SH-SY5Y (cell line): ENCODE data around the gene PRPH.

Experiments used
- GATA2 ChIP-seq: IDR thresholded peaks from 2 replicates; pipeline ENCODE4 v1.6.1; 2011; ENCODE audit warnings: mild to moderate bottlenecking, low read depth, low read length
- GATA3 ChIP-seq: IDR thresholded peaks from 2 replicates; pipeline ENCODE4 v1.6.1; 2011; ENCODE audit warnings: low read depth, mild to moderate bottlenecking, low read length, moderate library complexity

GRCh38 chr12:49255857-49256637 lies 38.9 kb upstream of the PRPH start:
- no peak for TF ChIP-seq GATA2
- no peak for TF ChIP-seq GATA3
